ENCODE data around the gene DMWD. TPM values are rescaled to one million over a fixed set of nuclear protein-coding genes. Genes with fewer than 3 reads are reported as not detected.

Gene DMWD
- total and polyA plus RNA-seq, 2 of the 4 experiments (the other 2 are of a cell fraction) = 9.7 to 28.5 TPM

- Histone ChIP-seq H3K9me3 (ENCODE audit: control insufficient read depth, insufficient read depth, low read length) (no peaks in the 10 kb centered on the region), H3K4ac (ENCODE audit: low read depth, low read length) (no peak overlapping the region), H3K4me3 (ENCODE audit: insufficient read depth, low read depth, low read length) (no peak overlapping the region), H3K56ac (ENCODE audit: extremely low read depth, insufficient read depth, low read length) (no peak overlapping the region), H2AK9ac (replicated peaks; ENCODE audit: low read depth, low read length, poor library complexity) (no peak overlapping the region), H4K20me1 (ENCODE audit: insufficient read depth, low read length) (peaks cover 29% of the 10 kb centered on the region), H4K91ac (ENCODE audit: insufficient read depth, low read depth, low read length) (no peak overlapping the region), H3K18ac (ENCODE audit: low read depth, low read length) (no peak overlapping the region), H2BK120ac (ENCODE audit: low read depth, low read length) (no peak overlapping the region), H3K4me2 (ENCODE audit: low read depth, low read length) (no peak overlapping the region), H3K9me1 (ENCODE audit: insufficient read depth, low read length) (peaks cover 10% of the 10 kb centered on the region), H4K8ac (ENCODE audit: low read depth in 2 of 2, low read length in 2 of 2) (no peak overlapping the region), H2BK20ac (ENCODE audit: low read depth, low read length) (no peak overlapping the region), H3K14ac (replicated peaks; ENCODE audit: low read depth, low read length) (no peak overlapping the region), H2AFZ (replicated peaks; ENCODE audit: low read length, poor library complexity) (no peak overlapping the region), H4K5ac (ENCODE audit: low read depth, low read length) (no peak overlapping the region), H2BK15ac (ENCODE audit: low read depth, low read length) (no peak overlapping the region), H2AK5ac (ENCODE audit: low read depth, low read length) (no peak overlapping the region), H3K27ac (ENCODE audit: insufficient read depth, low read length) (no peak overlapping the region), H3K27me3 (ENCODE audit: control insufficient read depth, insufficient read depth, low read length) (no peaks in the 10 kb centered on the region), H2BK5ac (ENCODE audit: low read depth, low read length, poor library complexity, severe bottlenecking) (no peak overlapping the region), H3K9ac (ENCODE audit: low read depth, low read length) (no peak overlapping the region), H3K79me1 (ENCODE audit: low read depth in 1 of 2, low read length in 2 of 2) (peaks cover 22 to 54% of the 10 kb centered on the region in 2 experiments), H3K23ac (ENCODE audit: low read depth, low read length) (no peak overlapping the region), H3K36me3 (ENCODE audit: control insufficient read depth, insufficient read depth, low read length) (peaks cover 36% of the 10 kb centered on the region), H3K4me1 (ENCODE audit: control insufficient read depth, insufficient read depth, low read length) (peaks cover 16% of the 10 kb centered on the region)
- no peak for DNase-seq
- 98% methylated on average over 29 of the region's 34 CpGs; no CpG with 5 or more reads in 1 of the 2 experiments for WGBS, 2 experiments (ENCODE audit: extremely low coverage in 2 of 2, insufficient read length in 1 of 2)
- intact Hi-C loops (cut with micrococcal nuclease) = no loop called here
- POLR2A ChIA-PET (ENCODE audit: unreplicated experiment) = no interaction called here
- dilution Hi-C loops (cut with HindIII; ENCODE audit: low sequenced_read_pairs, unreplicated experiment) = no loop called here
- TF ChIP-seq CTCF (conservative IDR thresholded peaks at IDR 0.05; ENCODE audit: low read depth, low read length) (no peak), BHLHE40 (IDR thresholded peaks at IDR 0.05; ENCODE audit: low read depth, low read length) (no peak), USF2 (IDR thresholded peaks at IDR 0.05; ENCODE audit: low read depth, low read length) (no peak), NFE2L2 (IDR thresholded peaks at IDR 0.05; ENCODE audit: low read depth, low read length) (no peak), POLR2A (IDR thresholded peaks at IDR 0.05; ENCODE audit: low read depth, low read length) (no peak), MXI1 (IDR thresholded peaks at IDR 0.05; ENCODE audit: borderline replicate concordance, low read depth, low read length) (no peak), ELK1 (IDR thresholded peaks at IDR 0.05; ENCODE audit: borderline replicate concordance, low read depth, low read length) (no peak), MAZ (IDR thresholded peaks at IDR 0.05; ENCODE audit: borderline replicate concordance, low read depth, low read length) (no peak), RFX5 (IDR thresholded peaks at IDR 0.05; ENCODE audit: low read depth, low read length) (no peak), SMC3 (IDR thresholded peaks at IDR 0.05; ENCODE audit: low read depth, low read length) (no peak), RCOR1 (IDR thresholded peaks at IDR 0.05; ENCODE audit: insufficient replicate concordance, low read length) (no peak), RAD21 (IDR thresholded peaks at IDR 0.05; ENCODE audit: low read length) (no peak)
- no TSS peak for BruUV-seq (replicated peaks)
- in situ Hi-C loops (cut with MboI; ENCODE audit: low sequenced_read_pairs) = no loop called here
- CTCF ChIA-PET = no interaction called here
- ATAC-seq (ENCODE audit: low read depth) = no peak
Measured at GRCh38 chr19:45777395-45777961, 15.2 kb downstream of the DMWD start.
